AG09319 (cell line): Measurements from ENCODE around the gene SZRD1.

ENCODE experiments used
- DNase-seq: peaks from one replicate; pipeline ENCODE4 v3.0.0-alpha.2; 2010; ENCODE audit warnings: low read depth; ENCODE audit errors: extremely low read depth
- TF ChIP-seq, protein P1 (sequence below): IDR thresholded peaks from 2 replicates; pipeline ENCODE4 v1.5.1; 2011; ENCODE audit warnings: low read depth, mild to moderate bottlenecking, inconsistent platforms, low read length, moderate library complexity

SZRD1 gene

DNA sequence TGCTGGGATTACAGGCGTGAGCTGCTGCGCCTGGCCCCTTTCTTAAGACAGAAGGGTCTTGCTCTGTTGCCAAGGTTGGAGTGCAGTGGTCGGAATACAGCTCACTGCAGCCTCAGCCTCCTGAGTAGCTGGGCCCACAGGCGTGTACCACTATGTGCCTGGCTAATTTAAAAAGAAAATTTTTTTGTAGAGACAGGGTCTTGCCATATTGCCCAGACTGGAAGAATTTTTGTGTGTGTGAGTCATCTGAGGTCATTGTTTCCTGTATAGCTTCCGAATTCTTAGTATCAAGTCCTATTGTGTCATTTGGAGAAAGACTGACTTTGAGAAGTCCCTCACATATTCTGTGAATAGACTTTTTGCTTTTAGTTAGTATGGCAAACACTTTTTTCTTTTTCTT lies 4.7 kb downstream of the SZRD1 start:
- no peak for DNase-seq
- TF ChIP-seq, protein P1, sequence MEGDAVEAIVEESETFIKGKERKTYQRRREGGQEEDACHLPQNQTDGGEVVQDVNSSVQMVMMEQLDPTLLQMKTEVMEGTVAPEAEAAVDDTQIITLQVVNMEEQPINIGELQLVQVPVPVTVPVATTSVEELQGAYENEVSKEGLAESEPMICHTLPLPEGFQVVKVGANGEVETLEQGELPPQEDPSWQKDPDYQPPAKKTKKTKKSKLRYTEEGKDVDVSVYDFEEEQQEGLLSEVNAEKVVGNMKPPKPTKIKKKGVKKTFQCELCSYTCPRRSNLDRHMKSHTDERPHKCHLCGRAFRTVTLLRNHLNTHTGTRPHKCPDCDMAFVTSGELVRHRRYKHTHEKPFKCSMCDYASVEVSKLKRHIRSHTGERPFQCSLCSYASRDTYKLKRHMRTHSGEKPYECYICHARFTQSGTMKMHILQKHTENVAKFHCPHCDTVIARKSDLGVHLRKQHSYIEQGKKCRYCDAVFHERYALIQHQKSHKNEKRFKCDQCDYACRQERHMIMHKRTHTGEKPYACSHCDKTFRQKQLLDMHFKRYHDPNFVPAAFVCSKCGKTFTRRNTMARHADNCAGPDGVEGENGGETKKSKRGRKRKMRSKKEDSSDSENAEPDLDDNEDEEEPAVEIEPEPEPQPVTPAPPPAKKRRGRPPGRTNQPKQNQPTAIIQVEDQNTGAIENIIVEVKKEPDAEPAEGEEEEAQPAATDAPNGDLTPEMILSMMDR = no peak

DNA sequence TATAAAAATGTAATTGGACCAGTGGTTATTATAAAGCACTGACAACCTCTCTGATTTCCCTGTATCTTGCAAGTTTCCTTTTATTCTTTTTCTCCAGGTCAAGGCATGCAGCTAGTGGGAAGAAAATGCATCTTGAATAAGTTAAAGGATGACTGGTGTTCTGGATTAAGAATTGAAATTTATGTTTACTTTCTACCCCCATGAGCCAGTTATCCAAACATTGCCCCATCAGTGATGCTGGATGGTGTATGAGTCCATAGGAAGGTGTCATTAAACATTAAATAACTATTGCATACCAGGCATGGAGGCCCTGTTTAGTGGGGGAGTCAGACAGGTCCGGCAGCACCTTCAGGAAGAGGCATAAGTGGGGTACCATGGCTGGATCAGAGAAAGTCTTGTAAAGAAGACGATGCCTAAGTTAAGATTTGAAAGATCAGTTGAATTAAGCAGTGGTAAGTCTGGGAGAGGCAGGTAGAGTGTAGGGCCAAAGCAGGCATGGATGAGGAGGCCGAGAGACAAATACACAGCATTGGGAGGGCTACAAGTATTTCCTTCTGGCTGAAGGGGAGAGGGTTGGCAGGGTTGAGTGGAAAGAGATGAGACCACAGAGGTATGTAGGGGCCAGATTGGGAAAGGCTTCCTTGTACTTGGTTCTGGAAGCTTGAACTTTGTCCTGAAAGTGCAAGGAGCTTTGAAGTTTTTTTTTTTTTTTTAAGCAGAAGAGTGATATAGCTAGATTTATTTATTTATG lies 5.7 kb downstream of the SZRD1 start:
- no peak for DNase-seq
- TF ChIP-seq, protein P1 = no peak

DNA sequence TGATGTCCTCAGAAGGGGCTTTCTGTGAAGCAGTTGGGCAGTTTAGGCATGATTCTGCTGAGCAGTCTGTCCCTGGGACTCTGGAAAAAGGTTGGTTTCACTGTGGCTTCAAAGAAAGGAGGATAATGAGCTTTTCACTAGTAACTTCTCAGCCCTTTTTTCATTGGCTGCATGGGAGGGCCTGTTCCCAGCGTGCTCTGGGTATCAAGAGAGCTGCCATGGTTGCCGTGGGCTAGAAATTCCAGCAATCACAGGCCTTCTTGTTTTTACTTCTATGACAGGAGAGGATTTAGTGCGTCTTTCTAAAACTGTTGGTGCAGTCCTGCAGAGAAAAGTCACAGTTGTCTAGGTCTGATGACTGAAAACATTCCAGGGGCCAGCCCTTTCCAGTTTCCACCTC lies 7.2 kb downstream of the SZRD1 start:
- TF ChIP-seq, protein P1 = no peak
- no peak for DNase-seq

DNA sequence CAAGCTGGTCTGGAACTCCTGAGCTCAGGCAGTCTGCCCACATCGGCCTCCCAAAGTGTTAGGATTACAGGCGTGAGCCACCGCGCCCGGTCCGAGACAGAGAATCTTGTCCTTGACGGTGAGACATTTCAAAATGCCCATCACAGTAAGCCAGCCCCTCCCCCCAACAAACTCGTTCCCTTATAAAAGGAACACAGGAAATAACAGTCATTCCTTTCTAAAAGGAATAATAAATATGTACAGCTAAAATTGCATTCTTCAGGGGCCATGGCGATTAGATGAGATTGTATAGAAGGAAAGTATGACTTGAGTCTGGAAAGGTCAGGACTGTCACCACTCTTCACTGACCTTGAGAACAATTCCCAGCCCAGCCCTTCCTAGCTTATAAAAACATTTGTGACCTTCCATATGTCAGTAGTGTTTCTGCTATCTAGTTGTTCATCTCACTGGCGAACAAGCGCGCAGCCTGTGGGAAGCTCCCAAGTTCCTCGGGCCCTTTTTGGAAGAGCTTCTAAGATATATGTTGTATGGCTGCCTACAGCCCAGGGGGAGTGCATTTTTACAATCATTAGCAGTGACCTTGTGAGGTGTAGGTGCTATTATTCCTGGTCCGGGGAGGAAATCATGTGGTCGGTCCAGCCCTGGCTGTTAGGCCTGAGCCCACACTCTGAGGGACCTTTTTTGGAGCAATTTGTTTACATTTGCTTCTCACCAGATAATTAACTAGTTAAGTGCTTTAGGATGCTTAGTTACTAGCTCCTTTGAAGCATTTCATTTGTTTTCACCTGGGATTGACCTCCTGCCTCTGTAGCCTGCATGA lies 8.7 kb downstream of the SZRD1 start:
- no peak for DNase-seq
- TF ChIP-seq, protein P1 = no peak

DNA sequence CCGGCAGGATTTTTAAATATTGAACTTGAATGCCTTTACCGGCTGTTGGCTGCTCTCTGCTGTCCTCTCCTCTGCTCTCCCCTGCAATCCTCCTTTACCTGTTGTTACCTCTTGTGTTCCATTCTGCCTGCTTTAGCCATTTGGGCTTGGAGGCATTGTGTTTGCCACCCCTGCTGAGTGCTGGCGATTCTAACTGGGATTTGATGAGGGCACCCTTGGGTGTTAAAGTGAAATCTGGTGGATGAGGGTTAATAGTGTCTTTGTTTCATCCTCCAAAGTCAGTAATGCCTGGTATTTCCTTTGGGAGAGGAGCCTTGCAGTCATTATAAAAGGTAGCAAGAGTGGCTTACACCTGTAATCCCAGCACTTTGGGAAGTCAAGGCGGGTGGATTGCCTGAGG lies 9.9 kb downstream of the SZRD1 start:
- TF ChIP-seq, protein P1 = no peak
- no peak for DNase-seq

DNA sequence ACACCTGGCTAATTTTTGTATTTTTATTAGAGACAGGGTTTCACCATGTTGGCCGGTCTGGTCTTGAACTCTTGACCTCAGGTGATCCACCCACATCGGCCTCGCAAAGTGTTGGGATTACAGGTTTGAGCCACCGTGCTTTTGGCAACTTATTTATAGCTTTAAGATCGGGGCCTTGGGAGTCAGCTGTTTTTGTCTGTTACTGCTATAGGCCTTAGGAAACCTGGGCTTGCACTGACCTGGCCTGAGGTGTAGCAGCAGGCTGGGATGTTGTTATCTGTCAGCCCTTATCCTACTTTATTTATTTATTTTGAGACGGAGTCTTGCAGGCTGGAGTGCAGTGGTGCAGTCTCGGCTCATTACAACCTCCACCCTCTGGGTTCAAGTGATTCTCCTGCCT lies 11.4 kb downstream of the SZRD1 start:
- TF ChIP-seq, protein P1 = no peak
- no peak for DNase-seq

DNA sequence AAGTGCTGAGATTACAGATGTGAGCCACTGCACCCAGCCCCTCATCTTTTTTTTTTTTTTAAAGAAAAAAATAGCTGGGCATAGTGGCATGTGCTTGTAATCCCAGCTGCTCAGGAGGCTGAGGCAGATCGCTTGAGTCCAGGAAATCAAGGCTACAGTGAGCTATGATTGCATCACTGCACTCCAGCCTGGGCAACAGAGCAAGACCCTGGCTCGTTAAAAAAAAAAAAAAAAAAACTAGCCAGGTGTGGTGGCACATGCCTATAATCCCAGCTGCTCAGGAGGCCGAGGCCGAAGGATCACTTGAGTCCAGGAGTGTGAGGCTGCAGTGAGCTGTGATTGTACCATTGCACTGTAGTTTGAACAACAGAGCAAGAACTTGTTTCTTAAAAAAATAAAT lies 13.8 kb downstream of the SZRD1 start:
- DNase-seq = no peak
- TF ChIP-seq, protein P1 = no peak
